Osteoblast (primary cell): ENCODE measurements around the gene NABP1. TPM values are rescaled to one million over a fixed set of nuclear protein-coding genes. Genes with fewer than 3 reads are reported as not detected.
A peak's percentile ranks its signal among the peaks of the same experiment; 100 is the strongest.

Experiments used
- DNase-seq: peaks from one replicate; pipeline ENCODE4 v3.0.0; 2011; ENCODE audit warnings: low spot score, mixed read lengths; ENCODE audit not compliant: insufficient read length; ENCODE audit errors: missing footprints
- H2AFZ ChIP-seq: 2 replicates; pipeline ENCODE4 v1.6.0; 2011; ENCODE audit warnings: mild to moderate bottlenecking, low read length
- H3K27ac ChIP-seq: 2 replicates; pipeline ENCODE4 v1.5.1; 2011; ENCODE audit warnings: mild to moderate bottlenecking, low read depth, low read length, moderate library complexity
- H3K27me3 ChIP-seq: 2 replicates; pipeline ENCODE4 v1.6.0; 2012; ENCODE audit warnings: mild to moderate bottlenecking, control low read depth, inconsistent platforms, low read length, moderate library complexity; ENCODE audit not compliant: insufficient read depth
- H3K36me3 ChIP-seq: 2 replicates; pipeline ENCODE4 v1.5.1; 2011; ENCODE audit warnings: mild to moderate bottlenecking, low read length, control low read depth, moderate library complexity; ENCODE audit not compliant: insufficient read depth
- H3K4me1 ChIP-seq: 2 replicates; pipeline ENCODE4 v1.5.1; 2011; ENCODE audit warnings: mild to moderate bottlenecking, low read length, control low read depth, moderate library complexity; ENCODE audit not compliant: insufficient read depth
- H3K4me2 ChIP-seq: 2 replicates; pipeline ENCODE4 v1.6.0; 2011; ENCODE audit warnings: mild to moderate bottlenecking, low read length; ENCODE audit not compliant: insufficient read depth
- H3K4me3 ChIP-seq: fragments of 200-600 bp; sonication (generic); 3 replicates; pipeline ENCODE4 v1.5.1; 2012; ENCODE audit warnings: mild to moderate bottlenecking, low read length, inconsistent platforms; ENCODE audit not compliant: insufficient read depth
- H3K79me2 ChIP-seq: 2 replicates; pipeline ENCODE4 v1.6.0; 2012; ENCODE audit warnings: mild to moderate bottlenecking, low read length, control low read depth, inconsistent platforms; ENCODE audit not compliant: insufficient read depth
- H3K9me3 ChIP-seq: 2 replicates; pipeline ENCODE4 v1.5.1; 2011; ENCODE audit warnings: low read depth, low read length, control low read depth
- H4K20me1 ChIP-seq: 2 replicates; pipeline ENCODE4 v1.6.0; 2012; ENCODE audit warnings: mild to moderate bottlenecking, low read length, control low read depth; ENCODE audit not compliant: insufficient read depth
- total RNA-seq: library from RNA; depleted of rRNA; stranded (reverse); fragments of >200 nt; gene quantifications from 2 replicates; pipeline ENCODE4 v1.2.3, GENCODE V29; 2012
- TF ChIP-seq, protein P1 (sequence below): IDR thresholded peaks from 2 replicates; pipeline ENCODE4 v1.5.1; 2011; ENCODE audit warnings: mild to moderate bottlenecking, low read depth, low read length, moderate library complexity; ENCODE audit errors: extremely low read depth

The NABP1 gene
- total RNA-seq, 1 donor: 72.0 TPM

DNA sequence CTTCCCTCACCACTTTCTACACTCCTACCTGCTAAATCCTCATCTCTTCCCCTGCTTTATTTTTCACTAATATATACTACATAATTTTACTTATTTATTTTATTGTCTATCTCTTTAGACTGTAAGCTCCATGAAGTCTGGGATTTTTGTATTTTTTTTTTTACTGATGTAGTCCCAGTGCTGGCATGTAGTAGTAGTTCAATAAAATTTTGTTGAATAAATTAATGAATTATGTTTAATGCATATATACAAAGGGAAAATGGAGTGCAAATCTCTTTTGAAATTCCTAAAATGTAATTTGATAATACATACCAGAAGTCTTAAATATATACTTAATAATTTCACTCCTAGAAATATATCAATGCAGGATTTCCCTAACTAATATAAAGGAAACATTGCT is 7.1 kb upstream of the NABP1 start:
- Histone ChIP-seq H3K79me2 (no peaks in the 10 kb centered on the region), H3K4me1 (peaks cover 14% of the 10 kb centered on the region), H3K27ac (no peak overlapping the region), H3K4me3 (no peak overlapping the region), H3K27me3 (no peaks in the 10 kb centered on the region), H2AFZ (no peak overlapping the region), H4K20me1 (no peaks in the 10 kb centered on the region), H3K36me3 (no peaks in the 10 kb centered on the region), H3K4me2 (no peak overlapping the region), H3K9me3 (no peaks in the 10 kb centered on the region)
- TF ChIP-seq, protein P1, sequence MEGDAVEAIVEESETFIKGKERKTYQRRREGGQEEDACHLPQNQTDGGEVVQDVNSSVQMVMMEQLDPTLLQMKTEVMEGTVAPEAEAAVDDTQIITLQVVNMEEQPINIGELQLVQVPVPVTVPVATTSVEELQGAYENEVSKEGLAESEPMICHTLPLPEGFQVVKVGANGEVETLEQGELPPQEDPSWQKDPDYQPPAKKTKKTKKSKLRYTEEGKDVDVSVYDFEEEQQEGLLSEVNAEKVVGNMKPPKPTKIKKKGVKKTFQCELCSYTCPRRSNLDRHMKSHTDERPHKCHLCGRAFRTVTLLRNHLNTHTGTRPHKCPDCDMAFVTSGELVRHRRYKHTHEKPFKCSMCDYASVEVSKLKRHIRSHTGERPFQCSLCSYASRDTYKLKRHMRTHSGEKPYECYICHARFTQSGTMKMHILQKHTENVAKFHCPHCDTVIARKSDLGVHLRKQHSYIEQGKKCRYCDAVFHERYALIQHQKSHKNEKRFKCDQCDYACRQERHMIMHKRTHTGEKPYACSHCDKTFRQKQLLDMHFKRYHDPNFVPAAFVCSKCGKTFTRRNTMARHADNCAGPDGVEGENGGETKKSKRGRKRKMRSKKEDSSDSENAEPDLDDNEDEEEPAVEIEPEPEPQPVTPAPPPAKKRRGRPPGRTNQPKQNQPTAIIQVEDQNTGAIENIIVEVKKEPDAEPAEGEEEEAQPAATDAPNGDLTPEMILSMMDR: no peak
- no peak for DNase-seq

DNA sequence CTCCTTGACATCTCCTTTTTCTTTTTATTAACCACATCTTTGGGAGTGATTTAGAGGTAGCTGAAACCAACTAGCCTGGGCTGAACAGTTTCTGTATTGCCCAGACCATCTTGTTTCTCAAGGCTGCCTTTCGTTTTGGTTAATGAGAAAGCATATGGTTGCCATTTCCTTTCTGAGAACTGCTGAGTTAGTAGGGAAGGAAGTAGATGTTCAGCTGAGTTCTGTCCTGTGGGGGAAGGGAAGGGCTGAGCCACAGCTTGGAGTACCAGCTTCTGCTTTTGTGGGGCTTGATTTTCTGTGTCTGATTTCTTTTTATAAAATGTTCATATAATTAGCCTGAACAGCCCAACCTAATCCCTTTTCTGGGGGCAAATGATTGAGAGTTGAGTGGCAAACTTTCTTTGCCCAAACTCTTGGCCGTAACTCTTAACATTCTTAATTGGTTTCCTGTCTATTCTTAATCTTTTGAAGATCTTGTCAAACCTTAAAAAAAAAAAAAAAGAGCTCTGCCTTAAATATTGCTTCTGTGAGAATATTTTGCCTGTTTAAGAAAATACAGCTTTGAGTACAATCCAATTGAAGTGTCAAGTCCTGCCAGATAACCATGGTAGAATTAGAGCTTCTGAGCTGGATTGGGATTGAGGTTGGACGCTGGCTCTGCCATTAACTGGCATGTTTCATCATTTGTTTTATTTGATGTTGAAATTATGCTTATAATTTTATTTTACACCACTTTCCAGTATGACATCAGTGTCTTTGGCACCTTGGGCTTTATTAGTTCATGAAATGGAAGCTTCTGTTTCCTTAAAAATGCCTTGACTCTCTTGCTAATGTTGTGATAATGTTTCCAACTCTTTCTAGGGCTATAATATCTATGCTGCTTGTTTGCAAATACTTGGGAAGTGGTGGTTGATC is 1.9 kb upstream of the NABP1 start:
- Histone ChIP-seq H3K27me3 (no peaks in the 10 kb centered on the region), H3K4me2 (no peak overlapping the region), H3K4me1 (peaks cover 21% of the 10 kb centered on the region), H3K9me3 (no peaks in the 10 kb centered on the region), H4K20me1 (no peaks in the 10 kb centered on the region), H3K36me3 (peaks cover 3% of the 10 kb centered on the region), H2AFZ (peak overlapping the region; percentile 71), H3K4me3 (no peak overlapping the region), H3K79me2 (peaks cover 29% of the 10 kb centered on the region), H3K27ac (peak overlapping the region; percentile 96)
- TF ChIP-seq, protein P1: no peak
- peak; percentile 31 for DNase-seq

DNA sequence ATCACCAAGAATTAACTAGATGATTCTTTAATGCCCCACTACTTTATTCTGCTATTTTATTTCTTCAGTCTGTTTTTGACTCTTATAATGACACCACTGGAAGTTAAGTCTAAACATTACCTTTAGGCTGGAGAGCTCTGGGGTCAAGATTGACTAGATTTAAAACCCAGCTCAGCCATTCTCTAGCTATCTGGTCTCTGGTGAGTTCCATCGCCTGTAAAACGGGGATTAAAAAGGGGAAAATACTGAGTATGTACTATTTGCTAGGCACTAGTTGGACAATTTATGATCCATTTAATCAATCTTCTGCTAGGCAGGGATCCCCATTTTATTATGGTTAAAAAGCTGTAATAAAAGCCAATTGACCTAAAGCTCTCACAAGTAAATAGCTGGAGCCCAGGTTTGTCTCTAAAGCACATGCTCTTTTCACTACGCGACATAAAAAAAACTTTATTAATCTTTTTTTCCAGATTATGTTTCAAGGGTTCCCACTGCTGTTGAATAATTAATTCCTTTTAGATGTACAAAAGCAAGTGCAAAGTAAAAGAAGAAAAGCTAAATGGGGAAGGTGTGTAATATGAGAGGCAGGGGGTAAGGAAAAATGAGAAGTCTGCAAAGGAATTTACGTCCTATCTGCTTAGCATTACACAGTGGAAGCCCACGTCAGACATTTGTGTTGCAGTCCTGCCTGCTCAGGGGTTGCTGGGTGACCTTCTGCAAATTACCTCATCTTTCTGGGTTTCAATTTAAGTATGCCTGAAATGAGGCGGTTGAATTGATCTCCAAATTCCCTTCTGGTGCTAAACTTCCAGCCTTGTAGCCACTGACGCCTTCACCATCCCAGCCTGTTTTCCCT is 918 bp upstream of the NABP1 start:
- Histone ChIP-seq H3K4me2 (peak overlapping the region; percentile 84), H2AFZ (no peak overlapping the region), H3K27ac (peak overlapping the region; percentile 96), H3K36me3 (peaks cover 4% of the 10 kb centered on the region), H3K4me3 (peak overlapping the region; percentile 72), H4K20me1 (no peaks in the 10 kb centered on the region), H3K4me1 (peaks cover 29% of the 10 kb centered on the region), H3K79me2 (peaks cover 34% of the 10 kb centered on the region), H3K27me3 (no peaks in the 10 kb centered on the region), H3K9me3 (no peaks in the 10 kb centered on the region)
- peak; percentile 47 for DNase-seq
- TF ChIP-seq, protein P1: no peak
